GM12892 (cell line): ENCODE data around the gene ANK3.

Experiments used
- POLR2A ChIP-seq: IDR thresholded peaks from 2 replicates; pipeline ENCODE4 v1.6.1; 2011; ENCODE audit warnings: low read depth, low read length, control low read depth
- POLR2AphosphoS5 ChIP-seq: IDR thresholded peaks from 2 replicates; pipeline ENCODE4 v1.6.1; 2011; ENCODE audit warnings: low read depth, low read length, control low read depth

- TF ChIP-seq POLR2AphosphoS5 (no peak), POLR2A (no peak)
These were observed 347.4 kb downstream of the ANK3 start for GRCh38 chr10:60042262-60042661.
